Large intestine (tissue), 3 donors: ENCODE data around the gene MYOCOS. TPM values are rescaled to one million over a fixed set of nuclear protein-coding genes. Genes with fewer than 3 reads are reported as not detected.

Experiments
- DNase-seq, 2 donors: peaks; one replicate each; pipeline versions ENCODE4 v3.0.0 to v3.0.0-alpha.2; 2013
- H3K27ac ChIP-seq: one replicate; pipeline ENCODE4 v1.5.1; 2013; ENCODE audit warnings: low read length
- H3K27me3 ChIP-seq: 2 replicates; pipeline ENCODE4 v1.6.1; 2013; ENCODE audit warnings: low read length; ENCODE audit not compliant: control insufficient read depth, insufficient read depth
- H3K36me3 ChIP-seq: 2 replicates; pipeline ENCODE4 v1.6.1; 2013; ENCODE audit warnings: low read length; ENCODE audit not compliant: control insufficient read depth, insufficient read depth
- H3K4me1 ChIP-seq: one replicate; pipeline ENCODE4 v1.6.1; 2013; ENCODE audit warnings: low read length; ENCODE audit not compliant: control insufficient read depth, insufficient read depth
- H3K4me3 ChIP-seq: one replicate; pipeline ENCODE4 v1.5.1; 2013; ENCODE audit warnings: low read length
- H3K9me3 ChIP-seq: one replicate; pipeline ENCODE4 v1.6.1; 2013; ENCODE audit warnings: mild to moderate bottlenecking, low read depth, low read length, moderate library complexity; ENCODE audit not compliant: control insufficient read depth
- WGBS: methylation state at CpG from one replicate; pipeline ENCODE4 v1.1.5; 2013; ENCODE audit warnings: low lambda C conversion rate; ENCODE audit not compliant: insufficient coverage; 5-methylcytosine and 5-hydroxymethylcytosine counted together
- polyA plus RNA-seq: library from polyadenylated mRNA; unstranded; fragments of 120-200 nt; gene quantifications from one replicate; pipeline ENCODE4 v1.2.1, GENCODE V29; 2013

Gene MYOCOS
- polyA plus RNA-seq, 1 donor = not detected

GRCh38 chr1:171661076-171661650 is 39.1 kb downstream of the MYOCOS start:
- DNase-seq = no peak
- H3K36me3 ChIP-seq = no peaks in the 10 kb centered on the region
- H3K4me3 ChIP-seq = no peak overlapping the region
- no peaks in the 10 kb centered on the region for H3K27me3 ChIP-seq
- H3K4me1 ChIP-seq = peaks cover 5% of the 10 kb centered on the region
- H3K9me3 ChIP-seq = no peaks in the 10 kb centered on the region
- 100% methylated on average over 1 of the region's 5 CpGs for WGBS
- H3K27ac ChIP-seq = no peak overlapping the region

- WGBS = 75% methylated on average over 2 of the region's 7 CpGs
- no peaks in the 10 kb centered on the region for H3K36me3 ChIP-seq
- no peaks in the 10 kb centered on the region for H3K4me1 ChIP-seq
- no peak overlapping the region for H3K27ac ChIP-seq
- no peaks in the 10 kb centered on the region for H3K9me3 ChIP-seq
- no peak for DNase-seq
- H3K27me3 ChIP-seq = no peaks in the 10 kb centered on the region
- no peak overlapping the region for H3K4me3 ChIP-seq
Measured at GRCh38 chr1:171663036-171663853, 41.2 kb downstream of the MYOCOS start.

- 86% methylated on average over 2 of the region's 4 CpGs for WGBS
- Histone ChIP-seq H3K27ac (no peak overlapping the region), H3K9me3 (no peaks in the 10 kb centered on the region), H3K4me3 (no peak overlapping the region), H3K36me3 (no peaks in the 10 kb centered on the region), H3K27me3 (no peaks in the 10 kb centered on the region), H3K4me1 (no peaks in the 10 kb centered on the region)
- no peak for DNase-seq
Measured at GRCh38 chr1:171663854-171664575, 42.0 kb downstream of the MYOCOS start.

GRCh38 chr1:171664976-171665375 is 42.9 kb downstream of the MYOCOS start:
- no peak overlapping the region for H3K27ac ChIP-seq
- no peaks in the 10 kb centered on the region for H3K27me3 ChIP-seq
- H3K9me3 ChIP-seq = no peaks in the 10 kb centered on the region

GRCh38 chr1:171666114-171666769 is 44.2 kb downstream of the MYOCOS start:
- WGBS = 80% methylated on average over 2 of the region's 4 CpGs
- no peak for DNase-seq
- no peaks in the 10 kb centered on the region for H3K4me1 ChIP-seq
- no peaks in the 10 kb centered on the region for H3K27me3 ChIP-seq
- no peak overlapping the region for H3K27ac ChIP-seq
- no peaks in the 10 kb centered on the region for H3K36me3 ChIP-seq
- peaks cover 3% of the 10 kb centered on the region for H3K9me3 ChIP-seq
- no peak overlapping the region for H3K4me3 ChIP-seq

More at GRCh38 chr1:171664976-171665375, 42.9 kb downstream of the MYOCOS start:
- DNase-seq = no peak
- Histone ChIP-seq H3K4me1 (no peaks in the 10 kb centered on the region), H3K4me3 (no peak overlapping the region), H3K36me3 (no peaks in the 10 kb centered on the region)

- DNase-seq = no peak
- no peak overlapping the region for H3K27ac ChIP-seq
- H3K4me1 ChIP-seq = no peaks in the 10 kb centered on the region
- peaks cover 3% of the 10 kb centered on the region for H3K9me3 ChIP-seq
- H3K36me3 ChIP-seq = no peaks in the 10 kb centered on the region
- no peak overlapping the region for H3K4me3 ChIP-seq
- H3K27me3 ChIP-seq = no peaks in the 10 kb centered on the region
- WGBS = no CpG with 5 or more reads among the region's 5 CpGs
Measured at GRCh38 chr1:171668372-171668771, 46.3 kb downstream of the MYOCOS start.

GRCh38 chr1:171670739-171671138 is 48.7 kb downstream of the MYOCOS start:
- WGBS = no CpG with 5 or more reads among the region's 28 CpGs
- H3K27me3 ChIP-seq = no peaks in the 10 kb centered on the region
- no peak for DNase-seq
- no peak overlapping the region for H3K4me3 ChIP-seq
- no peaks in the 10 kb centered on the region for H3K36me3 ChIP-seq
- peaks cover 3% of the 10 kb centered on the region for H3K9me3 ChIP-seq
- H3K27ac ChIP-seq = no peak overlapping the region
- H3K4me1 ChIP-seq = no peaks in the 10 kb centered on the region

- Histone ChIP-seq H3K9me3 (peaks cover 3% of the 10 kb centered on the region), H3K4me3 (no peak overlapping the region), H3K27me3 (no peaks in the 10 kb centered on the region), H3K36me3 (no peaks in the 10 kb centered on the region), H3K27ac (no peak overlapping the region), H3K4me1 (no peaks in the 10 kb centered on the region)
- 74% methylated on average over 2 of the region's 3 CpGs for WGBS
- DNase-seq = no peak
Measured at GRCh38 chr1:171674431-171675405, 52.7 kb downstream of the MYOCOS start.
